DMS153 treated with DMSO at 0.1 percent for 48 hours (cell line): ENCODE data around the gene ZSWIM5.

Experiments
- DNase-seq: peaks from one replicate; lab custom pipeline; 2025; ENCODE audit not compliant: unreplicated experiment; lab: John Stamatoyannopoulos, UW

The ZSWIM5 gene

GRCh38 chr1:45035631-45036301 lies 170.6 kb downstream of the ZSWIM5 start:
- DNase-seq: no peak

- no peak for DNase-seq
Observed at GRCh38 chr1:45033356-45033755, 173.0 kb downstream of the ZSWIM5 start.

GRCh38 chr1:45032837-45033236 lies 173.6 kb downstream of the ZSWIM5 start:
- DNase-seq: no peak

DNA sequence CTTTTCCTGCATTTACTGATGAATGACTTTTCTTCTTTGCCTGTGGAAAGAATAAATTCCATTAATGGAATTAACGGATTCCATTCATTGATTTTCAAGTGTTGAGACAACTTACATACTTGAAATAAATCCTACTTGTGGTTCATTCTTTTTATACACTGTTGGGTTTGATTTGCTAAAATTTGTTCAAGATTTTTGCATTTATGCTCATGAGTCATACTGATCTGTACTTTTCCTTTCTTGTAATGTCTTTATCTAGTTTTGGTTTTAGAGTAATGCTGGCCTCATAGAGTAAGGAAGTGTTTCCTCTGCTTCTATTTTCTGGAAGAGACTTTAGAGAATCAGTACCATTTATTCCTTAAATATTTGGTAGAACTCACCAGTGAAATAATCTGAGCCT lies 180.0 kb downstream of the ZSWIM5 start:
- DNase-seq: no peak

DNA sequence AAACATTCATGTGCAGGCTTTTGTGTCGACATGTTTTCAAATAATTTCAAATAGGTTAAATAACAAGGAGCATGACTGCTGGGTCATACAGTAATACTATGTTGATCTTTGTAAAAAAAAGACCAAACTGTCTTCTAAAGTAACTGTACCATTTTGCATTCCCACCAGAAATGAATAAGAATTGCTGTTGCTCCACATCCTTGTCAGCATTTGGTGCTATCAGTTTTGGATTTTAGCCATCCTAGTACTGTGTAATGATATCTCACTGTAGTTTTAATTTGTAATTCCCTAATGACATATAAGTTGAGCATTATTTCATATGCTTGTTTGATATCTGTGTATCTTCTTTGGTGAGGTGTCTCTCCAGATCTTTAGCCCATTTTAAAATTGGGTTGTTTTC lies 182.7 kb downstream of the ZSWIM5 start:
- DNase-seq: no peak

DNA sequence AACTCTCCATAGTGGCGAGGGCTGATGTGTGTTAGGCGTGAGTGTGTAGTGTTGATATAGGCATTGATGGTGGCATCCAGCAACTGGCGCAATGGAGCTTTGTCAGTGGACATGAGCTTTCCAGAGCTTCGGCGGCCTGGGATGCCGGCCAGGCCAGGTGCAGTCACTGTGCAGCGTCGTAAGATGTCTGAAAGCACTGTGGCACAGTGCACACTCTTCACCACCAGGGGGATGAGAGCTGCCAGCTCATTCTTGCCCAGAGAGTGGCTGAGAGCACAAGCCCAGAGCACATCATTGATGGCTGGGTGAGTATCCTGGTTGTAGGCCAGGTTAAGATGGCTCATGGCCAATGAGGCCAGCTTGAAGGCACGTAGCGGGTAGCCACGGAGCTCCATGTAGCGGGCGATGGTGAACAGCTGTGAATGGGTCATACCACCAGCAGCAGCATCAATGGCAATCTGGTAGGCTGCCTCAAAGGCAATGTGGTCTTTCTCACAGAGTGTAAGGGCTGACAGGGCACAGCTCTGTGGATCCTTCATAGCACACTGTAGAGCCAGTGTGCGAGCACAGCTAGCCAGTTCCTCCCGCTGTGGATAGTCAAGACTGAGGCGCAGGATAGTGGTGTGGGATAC lies 187.7 kb downstream of the ZSWIM5 start:
- peak; percentile 75 for DNase-seq

DNA sequence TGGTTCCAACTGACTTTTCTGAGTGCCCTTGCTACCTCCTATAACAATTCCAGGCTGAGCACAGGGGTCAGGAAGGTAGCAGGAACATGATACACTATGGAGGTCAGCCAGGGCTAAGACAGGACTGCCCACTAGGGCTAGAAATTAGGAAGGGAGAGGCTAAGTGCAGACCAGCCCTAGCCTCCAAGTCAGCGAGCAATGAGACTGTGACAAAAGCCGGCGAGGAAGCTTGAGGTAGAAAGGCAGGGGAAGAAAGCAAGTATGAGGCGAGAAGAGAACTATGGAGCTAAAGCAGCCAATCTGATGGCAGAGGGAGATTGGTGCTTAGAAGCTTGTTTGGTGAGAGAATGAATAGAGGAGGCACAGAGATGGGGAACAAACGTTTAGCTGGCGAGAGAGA lies 189.6 kb downstream of the ZSWIM5 start:
- DNase-seq: no peak

- no peak for DNase-seq
Observed at GRCh38 chr1:45016090-45016697, 190.2 kb downstream of the ZSWIM5 start.

DNA sequence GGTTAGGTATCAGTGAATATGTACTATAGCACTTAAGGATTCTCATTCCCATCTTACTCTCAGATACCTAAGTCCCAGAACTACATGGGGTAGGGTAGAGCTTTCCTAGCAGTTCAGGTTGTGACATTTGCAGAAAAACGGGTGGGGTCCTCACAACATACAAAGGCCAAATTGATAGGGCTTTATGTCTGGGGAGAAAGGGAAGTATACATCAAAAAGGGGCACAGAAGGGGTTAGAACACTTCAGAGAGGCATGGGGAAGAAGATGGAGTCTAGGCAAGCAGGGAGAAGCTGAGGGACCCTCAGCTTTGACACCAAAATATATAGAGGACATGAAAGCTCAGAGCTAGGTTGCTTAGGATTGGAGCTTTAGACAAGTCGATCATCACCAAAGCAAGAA lies 190.7 kb downstream of the ZSWIM5 start:
- DNase-seq: no peak

DNA sequence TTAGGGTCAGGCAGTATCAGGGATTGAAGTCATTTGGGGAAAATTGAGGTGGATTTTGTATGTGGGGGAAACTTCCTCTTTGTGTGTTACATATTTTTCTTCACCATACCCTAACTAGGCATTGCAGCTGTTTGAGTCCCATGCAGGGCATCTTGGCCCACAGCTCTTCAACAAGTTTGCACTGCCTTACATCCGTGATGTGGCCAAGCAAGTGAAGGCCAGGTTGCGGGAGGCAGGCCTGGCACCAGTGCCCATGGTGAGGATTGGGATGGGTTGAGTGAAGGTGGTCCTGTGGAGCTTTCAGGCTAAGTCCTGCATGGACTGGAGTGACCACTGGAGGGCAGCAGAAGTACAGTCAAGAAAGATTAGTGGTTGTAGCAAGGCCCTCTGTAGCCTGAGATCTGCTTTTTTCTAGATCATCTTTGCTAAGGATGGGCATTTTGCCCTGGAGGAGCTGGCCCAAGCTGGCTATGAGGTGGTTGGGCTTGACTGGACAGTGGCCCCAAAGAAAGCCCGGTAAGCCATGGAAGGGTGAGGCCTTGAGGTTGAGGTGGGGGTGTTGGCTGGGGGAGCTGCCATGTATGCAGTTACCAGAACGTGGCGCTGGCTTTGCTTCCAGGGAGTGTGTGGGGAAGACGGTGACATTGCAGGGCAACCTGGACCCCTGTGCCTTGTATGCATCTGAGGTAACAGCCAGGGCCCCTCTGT lies 191.9 kb downstream of the ZSWIM5 start:
- DNase-seq: peak; percentile 83

DNA sequence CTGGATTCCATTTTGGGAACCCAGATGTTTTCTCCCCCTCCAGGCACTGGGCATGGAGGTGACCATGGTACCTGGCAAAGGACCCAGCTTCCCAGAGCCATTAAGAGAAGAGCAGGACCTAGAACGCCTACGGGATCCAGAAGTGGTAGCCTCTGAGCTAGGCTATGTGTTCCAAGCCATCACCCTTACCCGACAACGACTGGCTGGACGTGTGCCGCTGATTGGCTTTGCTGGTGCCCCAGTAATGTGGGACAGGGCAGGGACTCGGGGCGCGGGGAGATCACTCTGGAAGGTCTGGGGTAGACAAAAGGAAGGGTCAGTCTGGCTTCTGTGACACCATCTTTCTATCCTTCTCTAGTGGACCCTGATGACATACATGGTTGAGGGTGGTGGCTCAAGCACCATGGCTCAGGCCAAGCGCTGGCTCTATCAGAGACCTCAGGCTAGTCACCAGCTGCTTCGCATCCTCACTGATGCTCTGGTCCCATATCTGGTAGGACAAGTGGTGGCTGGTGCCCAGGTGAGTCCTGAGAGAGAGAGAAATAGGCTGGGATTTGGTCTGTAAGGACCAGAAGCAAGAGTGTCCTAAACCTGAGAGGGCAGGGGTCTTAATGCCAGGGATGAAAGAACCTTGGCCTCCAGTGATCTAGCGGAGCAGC lies 192.7 kb downstream of the ZSWIM5 start:
- no peak for DNase-seq

DNA sequence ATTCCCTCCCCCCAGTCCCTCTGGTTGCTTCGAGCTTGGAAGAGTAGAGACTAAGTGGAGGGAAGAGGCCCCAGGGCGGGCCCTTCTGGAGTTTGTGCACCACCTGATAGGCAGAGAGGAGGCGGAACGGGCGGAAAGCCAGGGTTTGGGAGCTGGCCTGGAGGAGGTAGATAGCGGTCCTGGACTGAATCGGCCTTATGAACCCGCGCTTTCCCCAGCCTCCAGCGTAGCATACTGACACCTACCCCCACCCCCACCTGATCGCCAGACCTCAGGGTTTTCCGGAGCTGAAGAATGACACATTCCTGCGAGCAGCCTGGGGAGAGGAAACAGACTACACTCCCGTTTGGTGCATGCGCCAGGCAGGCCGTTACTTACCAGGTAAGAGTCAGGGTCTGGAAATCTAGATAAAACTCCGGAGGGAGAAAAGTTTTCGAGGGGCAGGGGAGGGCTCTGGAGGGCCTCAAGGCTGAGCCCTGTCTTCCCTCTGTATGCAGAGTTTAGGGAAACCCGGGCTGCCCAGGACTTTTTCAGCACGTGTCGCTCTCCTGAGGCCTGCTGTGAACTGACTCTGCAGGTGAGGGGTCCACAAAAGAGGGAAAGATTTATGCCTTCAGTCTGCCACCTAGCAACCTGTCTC lies 193.6 kb downstream of the ZSWIM5 start:
- no peak for DNase-seq

- DNase-seq: peak; percentile 99
Observed at GRCh38 chr1:45011837-45012638, 194.4 kb downstream of the ZSWIM5 start, which contains the start of gene UROD. UROD (plus strand) TSS chr1:45012254; CDS start chr1:45012266, 12 bp downstream.

- peak; percentile 75 for DNase-seq
Observed at GRCh38 chr1:45010855-45011811, 195.3 kb downstream of the ZSWIM5 start, which contains the start of gene HECTD3. HECTD3 (minus strand) TSS chr1:45011324; CDS start chr1:45011257, 67 bp downstream.

- DNase-seq: peak; percentile 35
Observed at GRCh38 chr1:45009956-45010854, 196.2 kb downstream of the ZSWIM5 start.

GRCh38 chr1:45009296-45009865 lies 197.0 kb downstream of the ZSWIM5 start:
- no peak for DNase-seq

- no peak for DNase-seq
Observed at GRCh38 chr1:45008516-45008915, 197.9 kb downstream of the ZSWIM5 start.
